Measurements from ENCODE around the gene THSD7B.

The THSD7B gene

DNA sequence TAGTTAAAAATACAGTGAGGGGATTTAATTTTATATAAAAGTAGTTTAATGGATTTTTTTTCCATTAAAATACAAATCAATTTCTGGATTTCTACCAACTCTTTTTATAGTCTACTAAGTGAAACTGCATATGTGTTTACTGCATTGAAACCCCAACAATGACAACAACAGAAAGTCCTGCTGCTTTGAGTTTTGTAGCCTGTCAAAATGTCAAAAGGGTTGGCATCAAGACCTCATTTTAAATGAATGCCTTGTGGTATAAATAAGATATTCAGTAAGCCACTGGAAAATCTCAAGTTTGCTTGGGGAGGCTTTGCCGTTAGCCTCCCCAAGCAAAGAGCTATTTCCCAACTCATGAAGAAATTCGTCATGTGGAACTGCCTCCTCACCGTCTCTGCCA lies 758.6 kb downstream of the THSD7B start:
- Histone ChIP-seq H3K9me2 (replicated peaks; ENCODE audit: control insufficient read depth, low read length) (no peaks in the 10 kb centered on the region), H3K9me3 (ENCODE audit: control insufficient read depth, insufficient read depth, low read length) (no peaks in the 10 kb centered on the region), H3F3A (ENCODE audit: control insufficient read depth, insufficient read depth) (no peaks in the 10 kb centered on the region), H3K79me2 (ENCODE audit: control insufficient read depth, low read length) (no peaks in the 10 kb centered on the region), H3K27ac (ENCODE audit: low read depth, low read length) (no peak overlapping the region), H3K36me3 (ENCODE audit: control insufficient read depth, low read length) (no peaks in the 10 kb centered on the region), H3K4me1 (ENCODE audit: control insufficient read depth, low read length) (no peaks in the 10 kb centered on the region), H3K4me3 (ENCODE audit: low read length) (no peak overlapping the region), H3K27me3 (ENCODE audit: control insufficient read depth, low read length) (no peaks in the 10 kb centered on the region), H3K4me2 (ENCODE audit: low read length) (no peak overlapping the region), H4K20me1 (ENCODE audit: control insufficient read depth, insufficient read depth, low read depth, low read length) (no peaks in the 10 kb centered on the region)
- TF ChIP-seq, protein P1, sequence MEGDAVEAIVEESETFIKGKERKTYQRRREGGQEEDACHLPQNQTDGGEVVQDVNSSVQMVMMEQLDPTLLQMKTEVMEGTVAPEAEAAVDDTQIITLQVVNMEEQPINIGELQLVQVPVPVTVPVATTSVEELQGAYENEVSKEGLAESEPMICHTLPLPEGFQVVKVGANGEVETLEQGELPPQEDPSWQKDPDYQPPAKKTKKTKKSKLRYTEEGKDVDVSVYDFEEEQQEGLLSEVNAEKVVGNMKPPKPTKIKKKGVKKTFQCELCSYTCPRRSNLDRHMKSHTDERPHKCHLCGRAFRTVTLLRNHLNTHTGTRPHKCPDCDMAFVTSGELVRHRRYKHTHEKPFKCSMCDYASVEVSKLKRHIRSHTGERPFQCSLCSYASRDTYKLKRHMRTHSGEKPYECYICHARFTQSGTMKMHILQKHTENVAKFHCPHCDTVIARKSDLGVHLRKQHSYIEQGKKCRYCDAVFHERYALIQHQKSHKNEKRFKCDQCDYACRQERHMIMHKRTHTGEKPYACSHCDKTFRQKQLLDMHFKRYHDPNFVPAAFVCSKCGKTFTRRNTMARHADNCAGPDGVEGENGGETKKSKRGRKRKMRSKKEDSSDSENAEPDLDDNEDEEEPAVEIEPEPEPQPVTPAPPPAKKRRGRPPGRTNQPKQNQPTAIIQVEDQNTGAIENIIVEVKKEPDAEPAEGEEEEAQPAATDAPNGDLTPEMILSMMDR (IDR thresholded peaks at IDR 0.05; ENCODE audit: low read depth, low read length, poor library complexity, severe bottlenecking), result no peak
- TF ChIP-seq EZH2phosphoT487 (IDR thresholded peaks at IDR 0.05; ENCODE audit: borderline replicate concordance, low read length), result no peak

DNA sequence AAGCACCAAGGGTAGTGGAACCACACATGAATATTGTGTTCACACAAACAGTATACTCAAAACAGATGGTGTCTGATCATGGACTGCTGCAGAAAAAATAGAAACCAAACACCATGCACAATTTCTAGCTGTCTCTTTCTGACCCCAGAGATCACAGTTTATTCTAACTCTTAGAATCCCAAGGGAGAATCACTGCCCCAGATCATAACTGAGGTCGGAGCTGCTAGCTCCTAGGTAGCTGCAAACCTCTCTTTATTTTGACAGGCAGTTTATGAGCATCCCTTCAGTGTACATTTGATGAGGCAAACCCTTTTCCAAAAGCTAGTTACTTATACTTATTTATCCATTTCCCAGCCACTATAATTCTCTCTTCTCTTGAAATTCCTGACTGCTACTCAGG lies 759.8 kb downstream of the THSD7B start:
- no peaks in the 10 kb centered on the region for H4K20me1 ChIP-seq (ENCODE audit: control insufficient read depth, insufficient read depth, low read depth, low read length)
- no peaks in the 10 kb centered on the region for H3K9me2 ChIP-seq (replicated peaks; ENCODE audit: control insufficient read depth, low read length)
- H3K4me1 ChIP-seq (ENCODE audit: control insufficient read depth, low read length), result no peaks in the 10 kb centered on the region
- H3K27me3 ChIP-seq (ENCODE audit: control insufficient read depth, low read length), result no peaks in the 10 kb centered on the region
- H3K4me3 ChIP-seq (ENCODE audit: low read length), result no peak overlapping the region
- no peaks in the 10 kb centered on the region for H3K36me3 ChIP-seq (ENCODE audit: control insufficient read depth, low read length)
- no peak overlapping the region for H3K27ac ChIP-seq (ENCODE audit: low read depth, low read length)
- TF ChIP-seq, protein P1 (IDR thresholded peaks at IDR 0.05; ENCODE audit: low read depth, low read length, poor library complexity, severe bottlenecking), result no peak
- no peak for TF ChIP-seq EZH2phosphoT487 (IDR thresholded peaks at IDR 0.05; ENCODE audit: borderline replicate concordance, low read length)
- H3K4me2 ChIP-seq (ENCODE audit: low read length), result no peak overlapping the region
- H3F3A ChIP-seq (ENCODE audit: control insufficient read depth, insufficient read depth), result no peaks in the 10 kb centered on the region
- H3K79me2 ChIP-seq (ENCODE audit: control insufficient read depth, low read length), result no peaks in the 10 kb centered on the region
- H3K9me3 ChIP-seq (ENCODE audit: control insufficient read depth, insufficient read depth, low read length), result no peaks in the 10 kb centered on the region

DNA sequence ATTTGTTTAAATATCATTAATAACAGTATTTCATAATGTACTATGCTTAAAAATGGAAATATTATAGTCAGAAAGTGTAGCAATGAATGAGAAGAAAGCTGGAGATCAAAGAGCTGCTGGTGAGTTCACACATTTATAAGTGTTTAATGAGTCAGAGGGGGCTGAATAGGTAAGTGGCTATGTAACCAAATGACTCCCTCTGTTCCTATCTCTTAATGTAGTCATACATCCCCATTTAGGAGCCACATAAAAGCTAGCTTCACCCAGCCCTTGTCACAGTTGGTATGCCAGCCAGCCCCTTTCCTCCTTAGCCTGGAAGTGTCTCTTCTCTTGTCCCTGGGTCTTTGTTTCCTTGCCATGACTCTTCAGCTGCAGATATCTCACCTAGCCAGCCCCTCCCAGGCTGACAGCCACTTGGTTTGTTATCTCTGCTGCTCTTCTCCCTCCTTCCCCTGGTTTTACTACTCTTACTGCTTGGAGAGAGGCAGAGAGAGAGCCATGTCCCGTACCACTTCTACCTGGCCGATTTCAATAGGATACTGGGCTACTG lies 760.4 kb downstream of the THSD7B start:
- Histone ChIP-seq H3K9me2 (replicated peaks; ENCODE audit: control insufficient read depth, low read length) (no peaks in the 10 kb centered on the region), H3K4me1 (ENCODE audit: control insufficient read depth, low read length) (no peaks in the 10 kb centered on the region), H4K20me1 (ENCODE audit: control insufficient read depth, insufficient read depth, low read depth, low read length) (no peaks in the 10 kb centered on the region), H3K27me3 (ENCODE audit: control insufficient read depth, low read length) (no peaks in the 10 kb centered on the region), H3K27ac (ENCODE audit: low read depth, low read length) (no peak overlapping the region), H3F3A (ENCODE audit: control insufficient read depth, insufficient read depth) (no peaks in the 10 kb centered on the region), H3K9me3 (ENCODE audit: control insufficient read depth, insufficient read depth, low read length) (no peaks in the 10 kb centered on the region), H3K4me3 (ENCODE audit: low read length) (no peak overlapping the region), H3K79me2 (ENCODE audit: control insufficient read depth, low read length) (no peaks in the 10 kb centered on the region), H3K36me3 (ENCODE audit: control insufficient read depth, low read length) (no peaks in the 10 kb centered on the region), H3K4me2 (ENCODE audit: low read length) (no peak overlapping the region)
- TF ChIP-seq, protein P1 (IDR thresholded peaks at IDR 0.05; ENCODE audit: low read depth, low read length, poor library complexity, severe bottlenecking), result no peak
- no peak for TF ChIP-seq EZH2phosphoT487 (IDR thresholded peaks at IDR 0.05; ENCODE audit: borderline replicate concordance, low read length)

All from DOHH2 (cell line).